BJ (cell line): ENCODE measurements around the gene SEZ6L. TPM values are rescaled to one million over a fixed set of nuclear protein-coding genes. Genes with fewer than 3 reads are reported as not detected.

ENCODE experiments used
- CTCF ChIA-PET: fragments of 350-600 bp; formaldehyde crosslinking; extraction: SDS; loops from one replicate; lab custom pipeline; 2021; ENCODE audit warnings: antibody characterized with exemption, inconsistent platforms; lab: Yijun Ruan, JAX
- POLR2A ChIA-PET: fragments of 300-600 bp; sonication (Branson Sonifier 250); formaldehyde crosslinking; extraction: SDS; loops from one replicate; lab custom pipeline; 2021; ENCODE audit warnings: antibody characterized with exemption; lab: Charles Lee
- DNase-seq: peaks from one replicate; pipeline ENCODE4 v3.0.0-alpha.2; 2011; ENCODE audit warnings: low read depth
- H3K27me3 ChIP-seq: 2 replicates; pipeline ENCODE4 v1.6.0; 2011; ENCODE audit warnings: low read length; ENCODE audit not compliant: control insufficient read depth, insufficient read depth
- H3K36me3 ChIP-seq: 2 replicates; pipeline ENCODE4 v1.5.1; 2011; ENCODE audit warnings: low read length; ENCODE audit not compliant: control insufficient read depth, insufficient read depth
- H3K4me3 ChIP-seq: 2 replicates; pipeline ENCODE4 v1.5.1; 2011; ENCODE audit warnings: low read depth, mild to moderate bottlenecking, control low read depth, low read length
- polyA plus RNA-seq: library from polyadenylated mRNA; depleted of rRNA; stranded (reverse); fragments of >200 nt; gene quantifications from 2 replicates; pipeline ENCODE4 v1.2.3, GENCODE V29; 2011
- TF ChIP-seq, protein P1 (sequence below): IDR thresholded peaks from 2 replicates; pipeline ENCODE4 v1.5.1; 2011; ENCODE audit warnings: low read depth, mild to moderate bottlenecking, control low read depth, inconsistent platforms, low read length, moderate library complexity; ENCODE audit not compliant: insufficient read depth

SEZ6L gene
- polyA plus RNA-seq, 1 experiment, result 0.04 TPM

DNA sequence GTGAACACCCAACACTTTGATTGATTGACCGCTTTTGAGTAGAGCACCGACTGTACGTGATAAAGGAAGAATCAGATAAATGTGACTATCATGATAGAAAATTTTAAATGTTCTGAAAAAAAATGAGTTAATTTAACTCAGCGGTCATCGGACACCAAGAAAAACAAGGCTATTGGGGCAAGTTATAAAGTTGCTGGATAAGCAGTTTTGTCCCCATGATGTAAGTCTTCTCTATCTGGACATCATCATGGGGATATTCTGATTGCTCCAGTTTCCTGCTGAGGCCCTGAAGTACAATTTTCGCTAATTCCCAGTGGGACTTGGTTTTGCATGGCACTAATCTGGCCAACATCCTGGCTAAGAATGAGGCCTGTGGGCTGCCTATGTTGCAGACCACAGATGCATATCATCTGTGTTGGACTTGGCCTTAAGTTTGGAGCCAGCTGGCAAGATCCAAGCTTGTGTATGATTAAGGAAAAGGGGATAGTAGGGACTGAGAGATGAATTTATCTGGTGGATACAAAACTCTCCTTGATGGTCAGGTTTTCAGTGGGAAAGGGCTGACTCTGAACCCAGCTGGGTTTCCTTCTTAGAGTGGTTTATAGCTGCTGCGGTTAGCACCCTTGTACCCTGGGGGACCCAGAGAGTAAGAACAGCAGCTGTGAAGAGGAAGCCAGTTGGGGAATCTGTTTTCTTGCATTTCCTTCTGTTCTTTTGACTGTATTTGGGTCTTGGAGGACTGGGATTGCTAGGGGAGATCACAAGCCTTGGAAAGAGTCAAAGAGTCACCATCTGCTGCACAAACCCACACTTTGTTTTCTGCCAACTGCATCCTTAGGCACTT lies 118.3 kb downstream of the SEZ6L start:
- CTCF ChIA-PET, result interaction anchor here (1.4 kb wide), 1 partner anchor 22 kb away, joined by 4 read pairs; no protein-coding TSS in a partner anchor
- TF ChIP-seq, protein P1, sequence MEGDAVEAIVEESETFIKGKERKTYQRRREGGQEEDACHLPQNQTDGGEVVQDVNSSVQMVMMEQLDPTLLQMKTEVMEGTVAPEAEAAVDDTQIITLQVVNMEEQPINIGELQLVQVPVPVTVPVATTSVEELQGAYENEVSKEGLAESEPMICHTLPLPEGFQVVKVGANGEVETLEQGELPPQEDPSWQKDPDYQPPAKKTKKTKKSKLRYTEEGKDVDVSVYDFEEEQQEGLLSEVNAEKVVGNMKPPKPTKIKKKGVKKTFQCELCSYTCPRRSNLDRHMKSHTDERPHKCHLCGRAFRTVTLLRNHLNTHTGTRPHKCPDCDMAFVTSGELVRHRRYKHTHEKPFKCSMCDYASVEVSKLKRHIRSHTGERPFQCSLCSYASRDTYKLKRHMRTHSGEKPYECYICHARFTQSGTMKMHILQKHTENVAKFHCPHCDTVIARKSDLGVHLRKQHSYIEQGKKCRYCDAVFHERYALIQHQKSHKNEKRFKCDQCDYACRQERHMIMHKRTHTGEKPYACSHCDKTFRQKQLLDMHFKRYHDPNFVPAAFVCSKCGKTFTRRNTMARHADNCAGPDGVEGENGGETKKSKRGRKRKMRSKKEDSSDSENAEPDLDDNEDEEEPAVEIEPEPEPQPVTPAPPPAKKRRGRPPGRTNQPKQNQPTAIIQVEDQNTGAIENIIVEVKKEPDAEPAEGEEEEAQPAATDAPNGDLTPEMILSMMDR, result no peak
- no peaks in the 10 kb centered on the region for H3K27me3 ChIP-seq
- POLR2A ChIA-PET, result no interaction called here
- no peak for DNase-seq
- no peak overlapping the region for H3K4me3 ChIP-seq
- H3K36me3 ChIP-seq, result no peaks in the 10 kb centered on the region

- TF ChIP-seq, protein P1, result no peak
- H3K27me3 ChIP-seq, result no peaks in the 10 kb centered on the region
- CTCF ChIA-PET, result no interaction called here
- H3K36me3 ChIP-seq, result no peaks in the 10 kb centered on the region
- no peak overlapping the region for H3K4me3 ChIP-seq
- POLR2A ChIA-PET, result no interaction called here
- DNase-seq, result no peak
Observed at GRCh38 chr22:26289611-26290101, 120.4 kb downstream of the SEZ6L start.

DNA sequence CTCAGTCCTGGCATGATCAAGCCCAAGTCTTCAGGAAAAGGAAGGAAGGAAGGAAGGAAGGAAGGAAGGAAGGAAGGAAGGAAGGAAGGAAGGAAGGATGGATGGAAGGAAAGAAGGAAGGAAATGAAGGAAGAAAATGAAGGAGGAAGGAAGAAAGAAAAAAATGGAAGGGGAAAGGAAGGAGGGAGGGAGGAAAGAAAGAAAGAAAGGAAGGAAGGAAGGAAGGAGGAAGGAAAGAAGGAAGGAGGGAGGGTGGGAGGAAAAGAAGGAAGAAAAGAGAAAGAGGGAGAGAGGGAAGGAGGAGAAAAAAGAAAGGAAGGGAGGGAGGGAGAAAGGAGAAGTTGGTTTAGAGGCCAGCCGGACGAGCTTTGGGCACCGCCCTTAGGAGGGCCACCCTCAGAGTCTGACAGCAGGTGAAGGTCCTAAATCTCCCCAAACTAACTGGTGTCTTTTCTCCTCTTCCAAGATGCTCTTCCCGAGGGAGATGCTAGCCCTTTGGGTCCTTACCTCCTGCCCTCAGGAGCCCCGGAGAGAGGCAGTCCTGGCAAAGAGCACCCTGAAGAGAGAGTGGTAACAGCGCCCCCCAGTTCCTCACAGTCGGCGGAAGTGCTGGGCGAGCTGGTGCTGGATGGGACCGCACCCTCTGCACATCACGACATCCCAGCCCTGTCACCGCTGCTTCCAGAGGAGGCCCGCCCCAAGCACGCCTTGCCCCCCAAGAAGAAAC lies 122.8 kb downstream of the SEZ6L start:
- TF ChIP-seq, protein P1, result no peak
- ChIA-PET CTCF (interaction anchor here (0.7 to 1.7 kb wide), 3 partner anchors 11 to 1118 kb away, joined by 4 to 7 read pairs (median 4); no protein-coding TSS in a partner anchor), POLR2A (no interaction called here)
- DNase-seq, result no peak
- Histone ChIP-seq H3K36me3 (no peaks in the 10 kb centered on the region), H3K27me3 (no peaks in the 10 kb centered on the region), H3K4me3 (no peak overlapping the region)

GRCh38 chr22:26292667-26292995 lies 123.4 kb downstream of the SEZ6L start:
- no peaks in the 10 kb centered on the region for H3K36me3 ChIP-seq
- ChIA-PET POLR2A (no interaction called here), CTCF (interaction anchor here (0.7 kb wide), 1 partner anchor 120 kb away, joined by 4 read pairs; no protein-coding TSS in a partner anchor)
- TF ChIP-seq, protein P1, result no peak
- no peak overlapping the region for H3K4me3 ChIP-seq
- no peaks in the 10 kb centered on the region for H3K27me3 ChIP-seq
- no peak for DNase-seq

DNA sequence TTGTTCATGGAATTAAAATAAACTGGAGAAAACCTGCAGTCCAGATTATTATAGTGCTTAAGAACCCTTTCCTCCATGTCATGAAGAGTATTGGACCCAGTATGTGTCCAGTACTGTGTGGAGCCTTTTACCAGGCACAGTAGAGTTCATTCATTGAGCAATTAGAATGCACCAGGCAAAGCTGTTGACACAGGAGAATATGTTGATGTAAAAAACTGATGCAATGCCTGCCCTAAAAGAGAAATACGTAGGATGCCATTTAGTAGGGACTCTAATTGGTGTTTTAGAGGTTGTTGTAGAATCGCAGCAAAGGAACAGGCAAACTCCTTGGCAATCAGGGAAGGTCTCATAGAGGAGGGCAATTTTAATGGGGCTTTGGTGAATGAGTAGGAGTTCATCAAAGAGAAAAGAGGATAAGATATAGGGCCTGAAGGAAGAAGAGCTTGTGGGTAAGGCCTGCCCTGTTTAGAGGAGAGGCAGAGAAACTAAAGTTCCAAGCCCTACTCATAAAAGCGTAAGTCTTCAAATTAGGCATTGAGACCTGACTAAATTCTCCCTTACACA lies 126.4 kb downstream of the SEZ6L start:
- ChIA-PET POLR2A (no interaction called here), CTCF (no interaction called here)
- Histone ChIP-seq H3K36me3 (no peaks in the 10 kb centered on the region), H3K27me3 (no peaks in the 10 kb centered on the region), H3K4me3 (no peak overlapping the region)
- TF ChIP-seq, protein P1, result no peak
- DNase-seq, result no peak
